IMR-90 (cell line): ENCODE measurements around the gene MRPS34. TPM values are rescaled to one million over a fixed set of nuclear protein-coding genes. Genes with fewer than 3 reads are reported as not detected.

Experiments used
- ATAC-seq: fragments of 200-7000 bp; cut with Tn5 transposase; 2 replicates; pipeline ENCODE4 v1.9.1; 2020; ENCODE audit warnings: low read depth, mild to moderate bottlenecking, moderate library complexity
- BruUV-seq: library from RNA; stranded (reverse); fragments of 400-500 nt; replicated peaks from 2 replicates; lab custom pipeline; 2021; lab: Mats Ljungman, UMichigan
- CTCF ChIA-PET: fragments of 300-600 bp; formaldehyde crosslinking; extraction: SDS; loops from one replicate; lab custom pipeline; 2021; ENCODE audit warnings: antibody characterized with exemption; lab: Yijun Ruan, JAX
- POLR2A ChIA-PET: fragments of 300-600 bp; sonication (Branson Sonifier 250); formaldehyde crosslinking; loops from one replicate; lab custom pipeline; 2022; ENCODE audit warnings: antibody characterized with exemption; ENCODE audit not compliant: unreplicated experiment; lab: Charles Lee
- DNase-seq: peaks from one replicate; pipeline ENCODE4 v3.0.0; 2013
- H2AFZ ChIP-seq: replicated peaks from 2 replicates; pipeline ENCODE3; 2013; ENCODE audit warnings: low read length, mild to moderate bottlenecking; ENCODE audit not compliant: poor library complexity
- H2AK5ac ChIP-seq: 2 replicates; pipeline ENCODE4 v1.6.1; 2013; ENCODE audit warnings: low read depth, low read length, inconsistent platforms
- H2AK9ac ChIP-seq: replicated peaks from 2 replicates; pipeline ENCODE3; 2013; ENCODE audit warnings: mild to moderate bottlenecking, low read depth, low read length, moderate library complexity; ENCODE audit not compliant: poor library complexity
- H2BK120ac ChIP-seq: 2 replicates; pipeline ENCODE4 v1.6.1; 2013; ENCODE audit warnings: low read depth, low read length, inconsistent platforms
- H2BK15ac ChIP-seq: 3 replicates; pipeline ENCODE4 v1.6.1; 2013; ENCODE audit warnings: low read depth, low read length, inconsistent platforms
- H2BK20ac ChIP-seq: 2 replicates; pipeline ENCODE4 v1.6.1; 2013; ENCODE audit warnings: low read depth, mild to moderate bottlenecking, inconsistent platforms, low read length, moderate library complexity
- H2BK5ac ChIP-seq: 2 replicates; pipeline ENCODE4 v1.6.1; 2013; ENCODE audit warnings: mild to moderate bottlenecking, low read depth, low read length, inconsistent platforms; ENCODE audit not compliant: poor library complexity, severe bottlenecking
- H3K14ac ChIP-seq: replicated peaks from 2 replicates; pipeline ENCODE4 v1.6.1; 2013; ENCODE audit warnings: low read depth, low read length, inconsistent platforms
- H3K18ac ChIP-seq: 2 replicates; pipeline ENCODE4 v1.6.1; 2013; ENCODE audit warnings: low read depth, low read length, control low read depth
- H3K23ac ChIP-seq: 2 replicates; pipeline ENCODE4 v1.6.1; 2013; ENCODE audit warnings: low read depth, low read length, inconsistent platforms
- H3K27ac ChIP-seq: 2 replicates; pipeline ENCODE4 v1.5.1; 2013; ENCODE audit warnings: mild to moderate bottlenecking, control low read depth, low read length; ENCODE audit not compliant: insufficient read depth
- H3K27me3 ChIP-seq: 2 replicates; pipeline ENCODE4 v1.6.1; 2013; ENCODE audit warnings: low read length; ENCODE audit not compliant: control insufficient read depth, insufficient read depth
- H3K36me3 ChIP-seq: 2 replicates; pipeline ENCODE4 v1.6.1; 2013; ENCODE audit warnings: low read length, mixed read lengths; ENCODE audit not compliant: control insufficient read depth, insufficient read depth
- H3K4ac ChIP-seq: 2 replicates; pipeline ENCODE4 v1.6.1; 2013; ENCODE audit warnings: low read depth, low read length, inconsistent platforms
- H3K4me1 ChIP-seq: 2 replicates; pipeline ENCODE4 v1.6.1; 2013; ENCODE audit warnings: low read length, mixed read lengths; ENCODE audit not compliant: control insufficient read depth, insufficient read depth
- H3K4me2 ChIP-seq: 2 replicates; pipeline ENCODE4 v1.6.1; 2013; ENCODE audit warnings: low read depth, mild to moderate bottlenecking, control low read depth, low read length, moderate library complexity
- H3K4me3 ChIP-seq: 2 replicates; pipeline ENCODE4 v1.5.1; 2013; ENCODE audit warnings: low read depth, mild to moderate bottlenecking, control low read depth, low read length, moderate library complexity; ENCODE audit not compliant: insufficient read depth
- H3K56ac ChIP-seq: 2 replicates; pipeline ENCODE4 v1.6.1; 2013; ENCODE audit warnings: low read length, inconsistent platforms; ENCODE audit not compliant: insufficient read depth; ENCODE audit errors: extremely low read depth
- H3K79me1 ChIP-seq, 2 experiments: 2 replicates each; pipeline ENCODE4 v1.6.1; 2013; ENCODE audit warnings: low read length in 2 of 2, inconsistent platforms in 1 of 2, low read depth in 1 of 2
- H3K9ac ChIP-seq: 2 replicates; pipeline ENCODE4 v1.6.1; 2013; ENCODE audit warnings: low read depth, low read length, control low read depth
- H3K9me1 ChIP-seq: 2 replicates; pipeline ENCODE4 v1.6.1; 2013; ENCODE audit warnings: low read length, inconsistent platforms; ENCODE audit not compliant: insufficient read depth
- H3K9me3 ChIP-seq: 2 replicates; pipeline ENCODE4 v1.6.1; 2013; ENCODE audit warnings: low read length; ENCODE audit not compliant: control insufficient read depth, insufficient read depth
- H4K20me1 ChIP-seq: 2 replicates; pipeline ENCODE4 v1.6.1; 2013; ENCODE audit warnings: low read length, inconsistent platforms; ENCODE audit not compliant: insufficient read depth
- H4K5ac ChIP-seq: 2 replicates; pipeline ENCODE4 v1.6.1; 2013; ENCODE audit warnings: mild to moderate bottlenecking, low read depth, low read length, control low read depth
- H4K8ac ChIP-seq, 2 experiments: 2 replicates each; pipeline ENCODE4 v1.6.1; 2013; ENCODE audit warnings: low read depth in 2 of 2, low read length in 2 of 2, control low read depth in 1 of 2, inconsistent platforms in 1 of 2
- H4K91ac ChIP-seq: 2 replicates; pipeline ENCODE4 v1.6.1; 2013; ENCODE audit warnings: low read depth, low read length, inconsistent platforms; ENCODE audit not compliant: insufficient read depth
- BHLHE40 ChIP-seq: fragments of 150-350 bp; IDR thresholded peaks from 2 replicates; pipeline ENCODE4 v1.6.1; 2016; ENCODE audit warnings: mild to moderate bottlenecking, low read depth, low read length
- CEBPB ChIP-seq: IDR thresholded peaks from 2 replicates; pipeline ENCODE4 v1.6.1; 2012; ENCODE audit warnings: low read depth, low read length, improper control_type of control experiment
- CHD1 ChIP-seq: IDR thresholded peaks from 2 replicates; pipeline ENCODE4 v1.6.1; 2012; ENCODE audit warnings: low read depth, low read length, improper control_type of control experiment
- CTCF ChIP-seq: conservative IDR thresholded peaks from 2 replicates; pipeline ENCODE4 v1.5.1; 2012; ENCODE audit warnings: mild to moderate bottlenecking, low read depth, low read length, improper control_type of control experiment
- ELK1 ChIP-seq: fragments of 150-350 bp; IDR thresholded peaks from 2 replicates; pipeline ENCODE4 v1.6.1; 2016; ENCODE audit warnings: low read depth, mild to moderate bottlenecking, low read length, moderate library complexity, borderline replicate concordance
- FOS ChIP-seq: fragments of 150-350 bp; IDR thresholded peaks from 2 replicates; pipeline ENCODE4 v1.6.1; 2016; ENCODE audit warnings: low read depth, low read length
- MAFK ChIP-seq: IDR thresholded peaks from 2 replicates; pipeline ENCODE4 v1.6.1; 2012; ENCODE audit warnings: low read depth, low read length, improper control_type of control experiment
- MAZ ChIP-seq: IDR thresholded peaks from 2 replicates; pipeline ENCODE4 v1.6.1; 2012; ENCODE audit warnings: low read depth, mild to moderate bottlenecking, low read length, improper control_type of control experiment, moderate library complexity, borderline replicate concordance
- MXI1 ChIP-seq: IDR thresholded peaks from 2 replicates; pipeline ENCODE4 v1.6.1; 2012; ENCODE audit warnings: low read depth, mild to moderate bottlenecking, low read length, moderate library complexity, borderline replicate concordance
- NFE2L2 ChIP-seq: fragments of 150-350 bp; IDR thresholded peaks from 2 replicates; pipeline ENCODE4 v1.6.1; 2016; ENCODE audit warnings: low read depth, mild to moderate bottlenecking, low read length
- POLR2A ChIP-seq: IDR thresholded peaks from 2 replicates; pipeline ENCODE4 v1.6.1; 2012; ENCODE audit warnings: mild to moderate bottlenecking, low read depth, low read length
- RAD21 ChIP-seq: IDR thresholded peaks from 2 replicates; pipeline ENCODE4 v1.6.1; 2012; ENCODE audit warnings: low read length, improper control_type of control experiment
- RCOR1 ChIP-seq: IDR thresholded peaks from 2 replicates; pipeline ENCODE4 v1.6.1; 2012; ENCODE audit warnings: mild to moderate bottlenecking, low read length, improper control_type of control experiment; ENCODE audit not compliant: insufficient replicate concordance
- RFX5 ChIP-seq: IDR thresholded peaks from 2 replicates; pipeline ENCODE4 v1.8.0; 2012; ENCODE audit warnings: low read depth, mild to moderate bottlenecking, low read length, moderate library complexity
- SMC3 ChIP-seq: fragments of 150-350 bp; IDR thresholded peaks from 2 replicates; pipeline ENCODE4 v1.6.1; 2016; ENCODE audit warnings: low read depth, mild to moderate bottlenecking, antibody characterized with exemption, low read length, moderate library complexity
- USF2 ChIP-seq: fragments of 150-350 bp; IDR thresholded peaks from 2 replicates; pipeline ENCODE4 v1.6.1; 2017; ENCODE audit warnings: mild to moderate bottlenecking, antibody characterized with exemption, low read length, low read depth
- WGBS, 2 experiments: methylation state at CpG; one replicate each; pipeline versions ENCODE4 v1.1.5 to v1.1.7; 2013; ENCODE audit warnings: missing lambda C conversion rate in 2 of 2; ENCODE audit not compliant: insufficient read length in 1 of 2; ENCODE audit errors: extremely low coverage in 2 of 2; 5-methylcytosine and 5-hydroxymethylcytosine counted together
- dilution Hi-C: fragments of 300-500 bp; cut with HindIII; formaldehyde crosslinking; loops from one replicate; pipeline ENCODE4 v1.14.3; 2018; ENCODE audit warnings: low sequenced_read_pairs; ENCODE audit not compliant: unreplicated experiment
- in situ Hi-C: fragments of 300-500 bp; cut with MboI; formaldehyde crosslinking; loops from 3 replicates; pipeline ENCODE4 v1.14.3; 2019; ENCODE audit warnings: low sequenced_read_pairs, inconsistent platforms, mixed read lengths
- intact Hi-C: fragments of 100-400 bp; cut with micrococcal nuclease; formaldehyde crosslinking; loops from 2 replicates; pipeline ENCODE4 v1.10.0; 2022
- polyA plus RNA-seq, 3 experiments: library from polyadenylated mRNA; depleted of rRNA; stranded (reverse); fragments of >200 nt; gene quantifications; 2 replicates each; pipeline ENCODE4 v1.2.3, GENCODE V29; 2012; ENCODE audit warnings: low replicate concordance in 1 of 3
- total RNA-seq: library from RNA; depleted of rRNA; stranded (reverse); fragments of >200 nt; gene quantifications from 2 replicates; pipeline ENCODE4 v1.2.3, GENCODE V29; 2012

MRPS34 gene
- total and polyA plus RNA-seq, 2 of the 4 experiments (the other 2 are of a cell fraction): 68.5 to 80.4 TPM

GRCh38 chr16:1731073-1731472, 41.9 kb downstream of the MRPS34 start:
- intact Hi-C loops: no loop called here
- ChIA-PET POLR2A (no interaction called here), CTCF (no interaction called here)
- no peak overlapping the region for H2AK5ac ChIP-seq
- H4K91ac ChIP-seq: no peak overlapping the region
- no peak overlapping the region for H2AK9ac ChIP-seq
- H3K27ac ChIP-seq: no peak overlapping the region
- no CpG with 5 or more reads among the region's 7 CpGs for WGBS, 2 experiments
- no peak overlapping the region for H2AFZ ChIP-seq
- H2BK20ac ChIP-seq: no peak overlapping the region
- H2BK120ac ChIP-seq: no peak overlapping the region
- no peaks in the 10 kb centered on the region for H3K27me3 ChIP-seq
- H3K18ac ChIP-seq: no peak overlapping the region
- H3K56ac ChIP-seq: no peak overlapping the region
- no peak overlapping the region for H3K4me3 ChIP-seq
- peaks cover 74% of the 10 kb centered on the region for H3K36me3 ChIP-seq
- DNase-seq (no peak), ATAC-seq (no peak)
- H3K9me1 ChIP-seq: peaks cover 6% of the 10 kb centered on the region
- H4K20me1 ChIP-seq: peaks cover 32% of the 10 kb centered on the region
- H3K4me1 ChIP-seq: no peaks in the 10 kb centered on the region
- H3K23ac ChIP-seq: no peak overlapping the region
- no peak overlapping the region for H4K8ac ChIP-seq
- H3K9ac ChIP-seq: no peak overlapping the region
- peaks cover 18 to 56% of the 10 kb centered on the region in 2 experiments; a peak in 3 of 4 replicates for H3K79me1 ChIP-seq
- no peak overlapping the region for H3K4me2 ChIP-seq
- TF ChIP-seq POLR2A: no peak
- TF ChIP-seq CEBPB: no peak
- TF ChIP-seq RCOR1: no peak
- TF ChIP-seq MAFK: no peak
- no peak for TF ChIP-seq ELK1
- TF ChIP-seq CHD1: no peak
- no peak for TF ChIP-seq SMC3
- TF ChIP-seq NFE2L2: no peak
- TF ChIP-seq MAZ: no peak
- no peak for TF ChIP-seq RFX5
- TF ChIP-seq RAD21: no peak
- no peak for TF ChIP-seq BHLHE40
- TF ChIP-seq MXI1: no peak
- TF ChIP-seq USF2: no peak
- no peak for TF ChIP-seq CTCF
- TF ChIP-seq FOS: no peak
- in situ Hi-C loops: no loop called here
- dilution Hi-C loops: no loop called here
- H4K5ac ChIP-seq: no peak overlapping the region
- no peak overlapping the region for H2BK15ac ChIP-seq
- BruUV-seq: no TSS peak
- no peak overlapping the region for H3K14ac ChIP-seq
- H2BK5ac ChIP-seq: no peak overlapping the region
- no peak overlapping the region for H3K4ac ChIP-seq
- no peaks in the 10 kb centered on the region for H3K9me3 ChIP-seq
